Measurements from ENCODE around the gene CYP2W1. TPM values are rescaled to one million over a fixed set of nuclear protein-coding genes. Genes with fewer than 3 reads are reported as not detected.

Gene CYP2W1
- total RNA-seq, 2 experiments from 2014 or later: not detected

DNA sequence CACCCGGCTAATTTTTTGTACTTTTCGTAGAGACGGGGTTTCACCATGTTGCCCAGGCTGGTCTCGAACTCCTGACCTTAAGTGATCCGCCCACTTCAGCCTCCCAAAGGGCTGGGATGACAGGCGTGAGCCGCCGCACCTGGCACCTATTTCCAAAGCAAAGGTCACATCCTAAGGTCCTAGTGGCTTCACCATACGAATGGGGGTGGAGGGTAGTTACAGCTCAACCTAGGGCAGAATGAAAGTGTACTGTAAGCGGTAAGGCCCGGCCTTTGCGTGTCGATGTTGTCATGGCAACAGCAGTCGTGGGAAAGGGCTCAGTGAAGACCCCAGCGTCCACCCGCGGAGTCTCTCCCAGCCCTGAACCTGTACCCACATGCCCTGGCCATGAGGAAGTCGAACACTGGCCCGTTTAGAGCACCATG lies 6.1 kb upstream of the CYP2W1 start:
- ChIA-PET CTCF (interaction anchor here (2.9 kb wide), 1 partner anchor 16 kb away, joined by 15 read pairs; no protein-coding TSS in a partner anchor), POLR2A (no interaction called here)

DNA sequence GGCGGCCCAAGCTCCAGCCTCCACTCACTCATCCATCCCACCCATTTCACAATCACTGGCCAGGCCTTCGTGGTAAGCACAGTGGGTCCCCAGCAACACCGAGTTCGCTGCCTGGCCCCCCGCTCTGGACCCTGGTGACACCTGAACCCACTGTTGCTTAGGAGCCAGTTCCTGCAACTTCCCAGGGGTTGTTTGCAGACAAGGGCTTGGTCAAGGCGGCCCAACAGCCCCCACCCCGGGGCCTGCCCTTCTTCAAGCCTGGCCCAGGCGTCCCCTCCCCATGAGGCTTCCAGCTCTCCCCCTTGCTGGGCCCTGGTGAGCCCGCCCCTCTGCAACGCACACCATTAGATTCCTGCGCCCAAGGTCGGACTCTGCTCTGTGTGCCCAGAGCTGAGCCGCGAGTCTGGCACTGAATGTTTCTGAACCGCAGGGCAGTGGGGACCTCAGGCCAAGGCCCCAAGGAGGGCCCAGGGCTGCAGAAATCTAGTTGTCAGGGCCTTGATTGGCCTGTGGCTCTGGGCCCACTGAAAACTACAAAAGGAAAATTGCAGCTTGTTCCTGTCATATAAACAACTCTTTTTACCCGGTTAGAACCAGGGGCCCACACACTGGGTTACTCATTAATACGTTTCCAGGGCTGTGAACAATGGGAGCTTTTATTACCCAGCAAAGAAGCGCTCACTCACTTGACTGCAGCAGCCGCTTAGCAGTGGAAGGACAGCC lies 5.5 kb upstream of the CYP2W1 start:
- CTCF ChIA-PET: interaction anchor here (1.0 to 2.9 kb wide), 3 partner anchors 15 to 102 kb away, joined by 3 to 15 read pairs (median 3); no protein-coding TSS in a partner anchor
- POLR2A ChIA-PET: no interaction called here

DNA sequence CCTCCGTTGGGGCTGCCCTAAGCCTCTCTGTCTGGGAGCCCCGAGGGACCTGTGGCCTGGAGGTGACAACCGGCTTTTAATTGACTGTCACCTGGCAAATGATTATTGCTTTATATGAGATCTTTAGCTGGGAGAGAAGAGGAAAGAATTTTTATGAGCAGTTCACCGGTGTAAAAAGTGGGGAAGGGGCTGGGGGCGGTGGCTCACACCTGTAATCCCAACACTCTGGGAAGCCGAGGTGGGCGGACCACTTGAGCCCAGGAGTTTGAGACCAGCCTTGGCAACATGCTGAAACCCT lies 5.0 kb upstream of the CYP2W1 start:
- ChIA-PET CTCF (interaction anchor here (1.0 to 2.9 kb wide), 3 partner anchors 15 to 101 kb away, joined by 3 to 15 read pairs (median 3); no protein-coding TSS in a partner anchor), POLR2A (no interaction called here)

- CTCF ChIA-PET: interaction anchor here (0.6 to 2.9 kb wide), 4 partner anchors 14 to 101 kb away, joined by 3 to 15 read pairs (median 3); no protein-coding TSS in a partner anchor
- POLR2A ChIA-PET: no interaction called here
Measured at GRCh38 chr7:978416-979091, 4.4 kb upstream of the CYP2W1 start.

GRCh38 chr7:979151-979550 lies 3.8 kb upstream of the CYP2W1 start:
- CTCF ChIA-PET: interaction anchor here (2.9 kb wide), 1 partner anchor 14 kb away, joined by 15 read pairs; no protein-coding TSS in a partner anchor
- POLR2A ChIA-PET: no interaction called here

DNA sequence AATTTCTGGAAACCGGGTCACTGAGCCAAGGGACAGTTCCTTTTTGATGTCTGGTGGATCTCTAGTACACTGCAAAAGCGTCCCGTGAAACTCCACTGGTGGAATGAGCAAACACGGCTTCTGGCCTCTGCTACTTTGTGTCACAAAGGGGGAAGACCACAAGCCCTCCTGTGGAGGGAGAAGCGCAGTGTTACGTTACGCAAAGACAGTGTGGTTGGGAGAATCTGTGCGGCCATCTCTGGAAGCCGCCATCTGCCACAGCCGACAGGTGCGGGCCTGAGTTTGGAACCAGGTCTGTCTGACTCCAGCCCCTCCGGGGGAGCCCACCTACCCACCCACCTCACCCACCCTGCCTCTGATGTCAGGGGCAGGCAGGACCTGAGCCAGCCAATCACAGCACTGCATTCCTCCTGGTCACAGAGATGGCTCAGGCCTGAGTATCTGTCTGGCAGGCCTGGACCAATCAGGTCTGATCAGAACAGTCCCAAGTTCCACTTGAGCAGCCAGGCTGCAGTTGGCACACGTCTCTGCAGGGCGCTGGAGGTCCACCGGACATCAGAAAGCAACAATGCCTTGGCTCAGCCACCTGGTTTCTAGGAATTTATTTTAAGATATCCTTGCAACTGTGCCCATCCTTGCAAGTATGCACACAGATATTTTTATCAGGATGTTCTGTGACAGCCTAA lies 3.0 kb upstream of the CYP2W1 start:
- ChIA-PET POLR2A (no interaction called here), CTCF (no interaction called here)

- POLR2A ChIA-PET: no interaction called here
- CTCF ChIA-PET: interaction anchor here (2.5 kb wide), 1 partner anchor 11 kb away, joined by 15 read pairs; no protein-coding TSS in a partner anchor
Measured at GRCh38 chr7:981793-982510, 1.0 kb upstream of the CYP2W1 start.

GRCh38 chr7:982511-983003 lies 424 bp upstream of the CYP2W1 start:
- POLR2A ChIA-PET: no interaction called here

DNA sequence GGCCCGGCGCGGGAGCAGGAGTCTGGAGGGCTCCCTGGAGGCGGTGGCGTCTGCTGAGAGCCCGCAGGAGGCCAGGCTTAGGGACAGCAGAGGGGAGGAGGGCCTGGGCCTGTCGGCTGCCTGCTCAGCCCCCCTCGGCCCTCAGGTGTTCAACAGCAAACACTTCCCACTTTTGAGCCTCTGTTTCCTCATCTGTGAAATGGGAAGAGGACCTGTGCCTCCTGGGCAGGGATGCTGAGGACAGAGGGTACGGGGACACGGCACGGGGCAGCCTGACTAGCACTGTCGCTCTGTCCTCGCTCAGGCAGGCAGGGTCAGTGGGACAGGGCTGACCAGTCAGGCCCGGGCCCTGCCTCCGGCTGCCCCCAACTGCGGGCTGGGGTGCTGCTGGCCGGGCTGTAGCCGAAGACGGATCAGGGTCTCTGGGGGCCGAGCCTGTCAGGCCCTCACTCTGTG lies 663 bp downstream of the CYP2W1 start:
- CTCF ChIA-PET: no interaction called here

More at GRCh38 chr7:982511-983003, 424 bp upstream of the CYP2W1 start:
- CTCF ChIA-PET: interaction anchor here (2.5 kb wide), 1 partner anchor 10 kb away, joined by 15 read pairs; no protein-coding TSS in a partner anchor

GRCh38 chr7:984361-985126 lies 1.6 kb downstream of the CYP2W1 start:
- CTCF ChIA-PET: no interaction called here

More for the DNA sequence above, 663 bp downstream of the CYP2W1 start:
- POLR2A ChIA-PET: no interaction called here

DNA sequence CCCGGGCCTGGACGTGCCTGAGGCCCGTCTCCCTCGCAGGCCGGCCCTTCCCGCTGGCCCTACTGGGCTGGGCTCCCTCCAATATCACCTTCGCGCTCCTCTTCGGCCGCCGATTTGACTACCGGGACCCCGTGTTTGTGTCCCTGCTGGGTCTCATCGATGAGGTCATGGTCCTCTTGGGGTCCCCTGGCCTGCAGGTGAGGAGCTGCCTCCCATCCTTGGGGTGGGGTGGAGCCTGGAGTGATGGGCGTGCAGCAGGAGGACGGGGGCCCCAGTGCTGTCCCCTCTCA lies 2.1 kb downstream of the CYP2W1 start:
- ChIA-PET CTCF (no interaction called here), POLR2A (no interaction called here)

More at GRCh38 chr7:984361-985126, 1.6 kb downstream of the CYP2W1 start:
- POLR2A ChIA-PET: no interaction called here

GRCh38 chr7:985915-986741 lies 3.1 kb downstream of the CYP2W1 start:
- POLR2A ChIA-PET: no interaction called here
- CTCF ChIA-PET: no interaction called here

DNA sequence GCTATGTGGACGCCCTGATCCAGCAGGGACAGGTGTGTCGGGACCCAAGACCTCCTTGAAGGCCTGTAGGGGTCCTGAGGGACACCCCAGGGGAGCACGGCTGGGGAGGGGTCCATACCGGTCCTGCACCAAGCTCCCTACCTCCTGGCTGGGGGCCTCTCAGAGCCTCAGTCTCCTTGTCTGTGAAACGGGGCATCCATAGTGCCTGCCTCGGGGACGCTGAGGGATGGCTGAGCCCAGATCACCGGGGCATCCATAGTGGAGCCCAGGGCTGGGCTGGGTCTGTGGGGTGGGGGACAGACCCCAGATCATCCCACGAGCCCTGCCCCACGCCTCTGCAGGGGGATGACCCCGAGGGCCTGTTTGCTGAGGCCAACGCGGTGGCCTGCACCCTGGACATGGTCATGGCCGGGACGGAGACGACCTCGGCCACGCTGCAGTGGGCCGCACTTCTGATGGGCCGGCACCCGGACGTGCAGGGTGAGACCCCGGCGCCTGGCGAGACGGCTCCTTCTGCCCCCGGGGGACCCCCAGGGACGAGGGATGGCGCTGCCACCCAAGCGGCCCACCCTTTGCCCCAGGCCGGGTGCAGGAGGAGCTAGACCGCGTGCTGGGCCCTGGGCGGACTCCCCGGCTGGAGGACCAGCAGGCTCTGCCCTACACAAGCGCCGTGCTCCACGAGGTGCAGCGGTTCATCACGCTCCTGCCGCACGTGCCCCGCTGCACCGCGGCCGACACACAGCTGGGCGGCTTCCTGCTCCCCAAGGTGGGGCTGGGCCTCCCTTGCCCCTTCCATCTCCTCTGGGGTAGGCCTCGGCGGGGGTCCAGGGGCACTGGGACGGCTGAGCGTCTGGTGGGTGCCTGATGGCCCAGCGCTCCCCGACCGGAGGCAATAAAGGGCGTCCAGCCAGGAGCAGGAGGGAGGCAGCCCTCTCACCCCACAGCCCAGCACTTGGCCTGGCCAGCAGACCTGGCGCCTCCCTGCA lies 4.1 kb downstream of the CYP2W1 start:
- POLR2A ChIA-PET: no interaction called here
- CTCF ChIA-PET: no interaction called here

GRCh38 chr7:987909-988308 lies 4.9 kb downstream of the CYP2W1 start:
- POLR2A ChIA-PET: no interaction called here
- CTCF ChIA-PET: no interaction called here

GRCh38 chr7:988426-988911 lies 5.5 kb downstream of the CYP2W1 start:
- CTCF ChIA-PET: interaction anchor here (0.8 kb wide), 1 partner anchor 77 kb away, joined by 3 read pairs; no protein-coding TSS in a partner anchor
- POLR2A ChIA-PET: no interaction called here

DNA sequence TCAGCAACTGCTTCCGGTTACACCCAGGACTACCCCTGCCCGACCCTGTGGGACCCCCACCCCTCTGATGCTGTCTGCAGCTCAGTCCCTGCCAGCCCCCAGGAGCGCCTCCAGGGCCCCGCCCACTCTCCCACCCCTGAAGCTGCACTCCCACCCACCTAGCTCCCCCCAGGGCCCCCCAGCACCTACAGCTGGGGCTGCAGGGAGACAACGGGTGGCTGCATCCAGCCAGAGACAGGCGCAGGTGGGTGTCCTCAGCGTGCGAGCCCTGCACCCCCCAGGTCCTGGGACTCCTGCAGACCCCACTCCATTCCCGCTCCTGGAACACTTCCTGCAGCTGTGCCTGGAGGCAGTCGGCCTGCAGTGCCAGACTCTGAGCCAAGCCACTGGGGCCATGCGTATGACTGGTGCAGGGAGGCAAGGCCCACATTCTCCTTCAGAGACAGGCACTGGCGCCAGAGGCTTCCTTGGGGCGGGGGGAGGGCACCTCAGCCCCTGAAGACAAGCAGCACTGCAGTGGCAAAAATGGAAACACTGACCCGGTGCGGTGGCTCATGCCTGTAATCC lies 6.1 kb downstream of the CYP2W1 start:
- POLR2A ChIA-PET: no interaction called here
- CTCF ChIA-PET: interaction anchor here (0.8 kb wide), 1 partner anchor 77 kb away, joined by 3 read pairs; no protein-coding TSS in a partner anchor

Measured in activated CD8-positive, alpha-beta memory T cell treated with anti-CD3 and anti-CD28 coated beads for 36 hours (primary cell).